Ovary (tissue), 3 donors: ENCODE results near the gene KCNK13.

Experiments used
- CTCF ChIP-seq, 3 donors: fragments of 450-650 bp in 2 of 3; fragments of 200-600 bp in 1 of 3; IDR thresholded peaks; one replicate each; pipeline versions ENCODE4 v1.5.1 to v1.8.0; 2016 to 2022; ENCODE audit warnings: antibody characterized with exemption in 3 of 3, mild to moderate bottlenecking in 1 of 3
- EP300 ChIP-seq: sonication (generic); formaldehyde crosslinking; IDR thresholded peaks from one replicate; pipeline ENCODE4 v1.6.1; 2017; ENCODE audit warnings: antibody characterized with exemption
- POLR2A ChIP-seq: fragments of 450-650 bp; IDR thresholded peaks from one replicate; pipeline ENCODE4 v1.6.1; 2017; ENCODE audit warnings: antibody characterized with exemption, mild to moderate bottlenecking, moderate library complexity
- donor health status: DM: no; HTN: no; CAD: no.

- TF ChIP-seq CTCF (IDR thresholded peaks at IDR 0.05): no peak
- TF ChIP-seq POLR2A: no peak
- TF ChIP-seq EP300: no peak
Observed at GRCh38 chr14:90184571-90185266, 122.9 kb downstream of the KCNK13 start.
